Measurements from ENCODE around the gene ANKRD11.

DNA sequence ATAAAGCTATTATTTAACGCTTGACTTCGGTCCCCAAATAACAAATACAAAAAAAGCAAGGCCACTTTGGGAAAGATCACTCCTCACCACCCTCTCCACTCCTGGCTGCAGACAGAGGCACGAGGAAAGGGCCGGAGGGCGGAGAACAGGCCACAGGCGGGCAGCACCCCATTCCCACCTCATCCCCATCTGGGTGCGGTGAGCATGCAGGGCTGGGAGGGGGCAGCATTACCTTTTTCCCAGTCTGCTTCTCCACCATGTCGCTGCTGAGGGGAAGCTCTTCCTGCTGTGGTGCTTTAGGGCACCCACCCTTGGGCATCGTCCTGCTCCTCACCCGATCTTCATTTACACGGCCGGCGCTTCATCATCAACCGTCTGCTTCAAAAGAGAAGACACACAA, 173.7 kb downstream of the ANKRD11 start:
- TF ChIP-seq, protein P1, sequence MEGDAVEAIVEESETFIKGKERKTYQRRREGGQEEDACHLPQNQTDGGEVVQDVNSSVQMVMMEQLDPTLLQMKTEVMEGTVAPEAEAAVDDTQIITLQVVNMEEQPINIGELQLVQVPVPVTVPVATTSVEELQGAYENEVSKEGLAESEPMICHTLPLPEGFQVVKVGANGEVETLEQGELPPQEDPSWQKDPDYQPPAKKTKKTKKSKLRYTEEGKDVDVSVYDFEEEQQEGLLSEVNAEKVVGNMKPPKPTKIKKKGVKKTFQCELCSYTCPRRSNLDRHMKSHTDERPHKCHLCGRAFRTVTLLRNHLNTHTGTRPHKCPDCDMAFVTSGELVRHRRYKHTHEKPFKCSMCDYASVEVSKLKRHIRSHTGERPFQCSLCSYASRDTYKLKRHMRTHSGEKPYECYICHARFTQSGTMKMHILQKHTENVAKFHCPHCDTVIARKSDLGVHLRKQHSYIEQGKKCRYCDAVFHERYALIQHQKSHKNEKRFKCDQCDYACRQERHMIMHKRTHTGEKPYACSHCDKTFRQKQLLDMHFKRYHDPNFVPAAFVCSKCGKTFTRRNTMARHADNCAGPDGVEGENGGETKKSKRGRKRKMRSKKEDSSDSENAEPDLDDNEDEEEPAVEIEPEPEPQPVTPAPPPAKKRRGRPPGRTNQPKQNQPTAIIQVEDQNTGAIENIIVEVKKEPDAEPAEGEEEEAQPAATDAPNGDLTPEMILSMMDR (IDR thresholded peaks at IDR 0.05), result no peak
- no peak for TF ChIP-seq EP300 (IDR thresholded peaks at IDR 0.05)
- TF ChIP-seq POLR2A (IDR thresholded peaks at IDR 0.05), result no peak
